NCI-H146 treated with DMSO at 0.1 percent for 48 hours (cell line): ENCODE measurements around the gene NRARP.
A peak's percentile ranks its signal among the peaks of the same experiment; 100 is the strongest.
"Not testable (repeated sequence)": the region's sequence is repeated elsewhere in the genome, so short reads cannot be mapped to it uniquely, and the experiment has no call there.

Source experiments
- DNase-seq: peaks from one replicate; lab custom pipeline; 2025; ENCODE audit not compliant: unreplicated experiment; lab: John Stamatoyannopoulos, UW

NRARP gene

GRCh38 chr9:137262909-137263285 is 39.2 kb downstream of the NRARP start:
- no peak for DNase-seq

- DNase-seq, result not testable (repeated sequence)
Observed at GRCh38 chr9:137262173-137262908, 39.7 kb downstream of the NRARP start.

DNA sequence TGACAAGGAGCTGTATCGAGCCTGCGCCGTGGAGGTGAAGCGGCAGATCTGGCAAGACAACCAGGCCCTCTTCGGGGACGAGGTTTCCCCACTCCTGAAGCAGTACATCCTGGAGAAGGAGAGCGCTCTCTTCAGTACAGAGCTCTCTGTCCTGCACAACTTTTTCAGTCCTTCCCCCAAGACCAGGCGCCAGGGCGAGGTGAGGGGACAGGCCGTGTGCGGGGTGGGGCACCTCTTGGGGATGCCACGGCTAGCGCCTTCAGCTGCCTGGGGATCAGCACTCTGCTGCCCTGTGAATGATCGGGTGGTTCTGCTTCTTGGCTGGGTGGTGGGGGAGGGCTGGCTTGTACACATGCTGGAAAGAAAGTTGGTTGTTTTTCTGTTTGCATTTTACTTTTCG is 45.2 kb downstream of the NRARP start:
- no peak for DNase-seq

DNA sequence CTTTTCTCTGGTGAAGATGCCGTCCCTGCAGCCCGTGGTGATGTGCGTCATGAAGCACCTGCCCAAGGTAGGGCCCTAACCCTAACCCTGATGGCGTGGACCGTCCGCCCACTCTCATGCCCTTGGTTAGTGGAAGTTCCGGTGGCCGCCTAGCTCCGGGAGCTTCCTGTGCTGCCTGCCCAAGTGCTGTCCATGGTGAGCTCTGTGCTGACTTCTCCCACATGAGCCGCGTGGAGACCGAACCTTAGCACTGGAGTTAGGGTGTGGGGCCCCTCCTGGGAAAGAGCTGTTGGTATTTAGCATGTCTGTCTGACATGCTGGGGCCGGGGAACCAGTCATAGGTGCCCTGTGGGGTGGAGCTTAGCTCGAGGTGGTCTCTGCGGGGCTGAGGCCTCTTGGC is 45.7 kb downstream of the NRARP start:
- no peak for DNase-seq

DNA sequence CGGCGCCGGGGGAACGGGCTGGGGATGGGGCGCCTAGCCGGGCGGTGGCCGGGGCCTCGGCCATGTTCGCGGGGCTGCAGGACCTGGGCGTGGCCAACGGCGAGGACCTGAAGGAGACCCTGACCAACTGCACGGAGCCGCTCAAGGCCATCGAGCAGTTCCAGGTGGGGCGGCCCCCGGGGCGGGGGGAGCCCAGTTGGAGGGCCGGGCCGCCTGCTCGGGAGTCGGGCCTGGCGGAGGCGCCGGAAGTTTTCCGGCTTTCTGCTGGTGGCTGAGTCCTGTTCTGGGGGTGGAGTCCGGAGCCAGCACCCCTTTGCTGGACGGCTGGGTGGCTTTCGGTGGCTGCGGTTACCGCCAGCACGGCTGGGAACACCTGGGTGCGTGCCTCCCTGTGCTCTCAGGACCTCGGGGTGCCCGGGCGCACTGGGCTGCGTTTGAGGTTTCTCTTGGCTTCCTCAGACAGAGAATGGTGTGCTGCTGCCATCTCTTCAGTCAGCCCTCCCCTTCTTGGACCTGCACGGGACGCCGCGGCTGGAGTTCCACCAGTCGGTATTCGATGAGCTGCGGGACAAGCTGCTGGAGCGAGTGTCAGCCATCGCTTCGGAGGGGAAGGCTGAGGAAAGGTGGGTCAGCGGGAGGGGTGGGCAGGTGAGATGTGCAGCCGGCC is 46.5 kb downstream of the NRARP start:
- no peak for DNase-seq

- DNase-seq, result peak; percentile 48
Observed at GRCh38 chr9:137254624-137255447, 47.2 kb downstream of the NRARP start, which contains the start of gene NELFB. Gene NELFB (plus strand): TSS chr9:137255327.

GRCh38 chr9:137253717-137254623 is 48.1 kb downstream of the NRARP start:
- no peak for DNase-seq

- no peak for DNase-seq
Observed at GRCh38 chr9:137252555-137253506, 49.2 kb downstream of the NRARP start.

GRCh38 chr9:137251490-137252268 is 50.4 kb downstream of the NRARP start:
- no peak for DNase-seq

- no peak for DNase-seq
Observed at GRCh38 chr9:137251194-137251461, 50.9 kb downstream of the NRARP start, which contains the start of gene STPG3. Gene STPG3 (plus strand): TSS chr9:137251286. CDS start chr9:137251287, 1 bp downstream.

- DNase-seq, result no peak
Observed at GRCh38 chr9:137250329-137251193, 51.5 kb downstream of the NRARP start.
